Amniotic epithelial cell (primary cell): ENCODE data around the gene RAD9A.

Experiments
- DNase-seq: peaks from one replicate; pipeline ENCODE4 v3.0.0-alpha.2; 2010; ENCODE audit warnings: low read depth

RAD9A gene

DNA sequence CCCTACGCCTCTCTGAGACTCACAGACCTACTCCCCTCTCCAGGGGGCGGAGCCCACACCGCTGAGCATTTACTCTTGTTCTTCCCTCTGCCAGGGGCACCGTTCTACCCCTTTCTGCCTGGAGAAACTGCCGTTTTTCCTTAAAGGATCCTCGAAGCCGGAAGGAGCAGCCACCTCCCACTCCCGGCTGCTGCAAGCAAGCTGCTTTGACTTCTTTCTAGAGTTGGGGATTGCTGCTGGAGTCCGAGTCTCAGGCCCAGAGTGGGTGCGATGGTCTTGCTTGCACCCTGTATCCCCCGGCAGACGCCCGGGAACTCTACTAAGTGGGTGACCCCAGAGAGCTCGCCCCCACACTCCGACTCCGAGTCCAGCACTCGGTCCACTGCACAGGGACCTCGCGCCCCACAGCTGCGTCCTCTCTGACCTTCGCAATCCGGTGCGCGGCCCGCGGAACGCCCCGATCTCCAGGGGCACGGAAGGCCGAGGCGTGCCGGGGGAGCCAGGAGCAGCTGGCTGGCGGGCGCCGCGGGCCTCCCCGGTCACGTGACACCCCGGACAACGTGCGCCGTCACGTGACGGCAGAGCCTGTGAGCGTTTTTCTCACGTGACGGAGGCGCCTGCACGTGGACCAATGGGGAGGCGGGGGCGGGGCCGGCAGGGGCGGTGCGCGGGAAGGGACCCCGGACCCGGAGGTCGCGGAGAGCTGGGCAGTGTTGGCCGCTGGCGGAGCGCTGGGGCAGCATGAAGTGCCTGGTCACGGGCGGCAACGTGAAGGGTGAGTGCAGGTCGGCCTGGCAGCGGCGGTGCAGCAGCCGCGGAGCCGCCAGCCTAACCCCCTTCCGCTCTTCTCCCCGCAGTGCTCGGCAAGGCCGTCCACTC, at the start of gene RAD9A:
TSS of gene RAD9A (plus strand) at position 683 of the 879 bp plus-strand sequence. CDS start at position 742, 59 bp downstream.
- peak; percentile 85 for DNase-seq

DNA sequence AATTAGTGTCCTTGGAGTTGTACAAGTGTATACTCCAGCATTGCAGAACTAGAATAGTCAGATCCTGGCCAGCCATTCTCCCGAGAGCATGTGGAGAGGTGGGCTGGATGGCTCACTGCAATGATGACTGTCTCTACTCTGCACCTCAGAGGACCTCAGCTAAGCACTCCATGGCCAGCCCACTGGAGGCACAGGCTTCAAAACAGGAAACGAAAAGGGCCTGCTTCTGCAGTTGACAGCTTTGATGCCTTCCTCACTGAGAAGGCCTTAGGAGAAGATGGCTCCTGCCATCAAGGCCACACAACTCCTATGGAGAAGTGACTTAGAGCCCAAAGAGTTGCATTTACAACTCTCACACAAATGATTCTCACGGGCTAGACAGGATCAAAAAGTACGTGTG, 47.5 kb upstream of the RAD9A start:
- DNase-seq: no peak

DNA sequence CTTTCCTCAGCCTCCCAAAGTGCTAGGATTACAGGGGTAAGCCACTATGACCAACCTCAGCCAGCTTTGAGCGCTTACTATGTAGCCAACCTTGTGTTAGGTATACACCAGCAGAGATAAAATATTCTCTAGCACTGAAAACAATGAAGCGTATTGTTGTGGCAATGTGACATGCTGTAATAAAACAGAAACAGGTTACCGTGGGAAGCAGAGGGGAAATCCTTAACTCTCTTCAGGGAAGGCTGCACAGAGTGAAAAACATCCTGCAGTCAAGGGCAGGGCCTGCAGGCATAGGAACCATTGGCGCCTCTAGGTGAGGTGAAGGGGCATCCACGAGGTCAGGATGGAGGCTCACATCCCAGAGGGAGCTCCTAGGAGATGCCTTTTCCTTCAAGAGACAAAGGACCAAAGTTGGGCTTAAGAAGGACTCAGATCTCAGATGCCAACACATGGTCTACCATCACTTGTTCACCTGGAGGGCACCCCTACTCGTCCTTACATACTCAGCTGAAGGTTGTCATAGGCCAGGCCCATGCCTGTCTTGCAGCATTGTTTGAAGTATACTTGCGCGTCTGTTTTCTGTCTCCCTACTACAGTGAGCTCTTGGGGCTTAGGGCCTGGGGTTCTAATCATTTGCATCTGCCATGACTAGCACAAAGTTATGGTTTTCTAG, 46.4 kb upstream of the RAD9A start:
- DNase-seq: no peak

DNA sequence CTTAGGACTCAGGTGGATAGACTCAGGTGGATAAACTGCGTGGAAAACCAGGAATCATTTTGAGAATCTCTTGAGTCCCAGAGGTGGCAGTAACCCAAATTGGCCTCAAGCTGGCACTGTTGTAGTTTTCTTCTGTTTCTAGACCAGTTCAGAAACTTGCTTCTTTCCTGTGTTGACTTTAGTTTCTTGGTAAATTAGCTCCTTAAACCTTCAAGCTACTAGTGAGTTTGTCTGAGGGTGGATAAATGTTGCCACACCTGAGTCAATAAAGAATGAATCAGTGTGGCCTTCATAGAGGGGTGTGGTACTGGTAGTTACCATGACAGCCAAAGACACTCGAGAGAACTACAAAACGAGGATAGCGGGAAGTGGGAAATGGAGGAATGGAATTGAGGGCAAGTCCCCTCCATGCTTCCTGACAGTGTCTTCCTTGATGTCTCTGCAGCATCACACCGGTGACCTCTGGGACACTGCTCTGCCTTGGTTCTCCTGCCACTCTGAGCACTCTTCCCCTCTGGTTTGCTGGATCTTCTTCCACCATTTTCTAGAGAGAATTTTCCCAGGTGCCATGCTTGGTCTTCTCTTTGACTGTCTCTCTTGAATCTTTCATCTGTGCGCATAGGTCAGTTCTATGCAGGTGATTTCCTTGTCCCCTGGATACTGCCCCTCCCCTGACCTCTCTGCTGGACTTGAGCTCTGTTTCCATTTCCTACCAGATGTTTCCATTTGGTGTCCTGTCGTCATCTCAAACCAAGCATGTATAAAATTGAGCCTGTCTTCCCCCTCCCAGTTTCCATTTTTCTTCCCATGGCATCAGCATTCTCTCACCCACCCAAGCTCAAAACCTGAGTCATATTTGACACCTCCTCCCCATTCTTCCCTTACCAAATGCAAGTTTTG, 45.6 kb upstream of the RAD9A start:
- DNase-seq: peak; percentile 61

DNA sequence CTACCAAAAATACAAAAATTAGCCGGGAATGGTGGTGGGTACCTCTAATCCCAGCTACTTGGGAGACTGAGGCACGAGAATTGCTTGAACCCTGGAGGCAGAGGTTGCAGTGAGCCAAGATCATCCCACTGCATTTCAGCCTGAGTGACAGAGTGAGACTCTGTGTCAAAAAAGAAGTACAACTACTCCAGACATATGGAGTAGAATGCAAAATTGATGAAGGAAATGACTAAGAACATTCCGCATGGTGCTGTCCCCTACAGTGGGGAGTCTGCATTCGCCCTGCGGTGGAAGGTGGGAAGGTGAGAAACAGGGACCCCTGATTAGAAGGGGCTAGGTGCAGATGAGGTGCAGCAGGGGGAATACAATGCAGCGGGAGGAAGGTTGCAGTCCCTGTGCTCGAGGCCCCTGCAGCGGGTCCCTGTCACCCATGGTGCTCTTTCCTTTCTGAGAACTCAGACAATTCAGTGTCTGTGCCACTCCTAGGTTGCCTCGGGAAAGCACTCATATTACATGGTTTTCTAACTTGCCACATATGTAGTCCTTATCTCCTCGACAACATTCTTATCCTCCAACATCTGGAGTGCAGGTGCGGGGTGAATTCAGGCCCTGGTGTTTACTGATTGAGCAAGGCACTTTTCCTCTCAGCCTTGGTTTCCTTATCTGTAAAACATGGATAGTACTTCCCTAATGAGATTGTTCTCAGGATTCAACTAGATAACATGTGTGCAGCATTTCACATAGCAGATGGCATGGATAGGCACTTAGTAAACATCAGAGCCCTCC, 43.6 kb upstream of the RAD9A start:
- peak; percentile 89 for DNase-seq

DNA sequence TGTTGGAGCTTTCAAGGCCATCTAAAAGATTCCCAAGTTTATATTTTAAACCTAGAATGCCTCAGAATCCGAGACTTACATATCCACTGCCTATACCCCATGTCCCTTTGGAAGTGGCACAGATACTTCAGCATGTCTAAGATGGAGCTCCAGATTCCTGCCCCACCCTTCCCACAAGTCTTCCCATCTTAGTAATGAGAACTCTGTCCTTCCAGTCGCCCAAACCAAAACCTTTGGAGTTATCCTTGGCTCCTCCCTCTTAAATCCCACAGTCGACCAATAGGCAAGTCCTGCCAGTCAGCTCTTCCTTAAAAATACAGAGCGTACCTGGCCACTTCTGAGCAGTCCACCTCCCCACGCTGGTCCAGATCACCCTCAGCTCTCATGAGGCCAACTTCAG, 42.8 kb upstream of the RAD9A start:
- no peak for DNase-seq

DNA sequence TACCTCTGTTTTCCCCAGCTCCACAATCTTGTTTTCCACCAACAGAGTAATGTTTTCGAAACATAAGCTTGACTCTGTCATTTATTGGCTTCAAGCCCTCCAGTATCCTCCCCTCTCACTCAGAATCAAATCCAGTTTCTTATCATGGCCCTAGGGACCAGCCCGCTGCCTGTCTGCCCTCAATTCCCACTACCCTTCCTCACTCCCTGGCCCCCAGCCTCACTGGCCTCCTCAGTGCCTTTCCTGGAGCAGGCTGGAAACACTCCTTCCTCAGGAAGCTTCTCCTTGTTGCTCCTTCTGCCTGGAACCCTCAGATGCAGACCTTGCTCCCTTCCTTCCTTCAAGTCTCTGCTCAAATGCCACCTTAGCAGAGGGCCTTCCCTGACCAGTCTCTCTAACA, 42.3 kb upstream of the RAD9A start:
- DNase-seq: no peak

DNA sequence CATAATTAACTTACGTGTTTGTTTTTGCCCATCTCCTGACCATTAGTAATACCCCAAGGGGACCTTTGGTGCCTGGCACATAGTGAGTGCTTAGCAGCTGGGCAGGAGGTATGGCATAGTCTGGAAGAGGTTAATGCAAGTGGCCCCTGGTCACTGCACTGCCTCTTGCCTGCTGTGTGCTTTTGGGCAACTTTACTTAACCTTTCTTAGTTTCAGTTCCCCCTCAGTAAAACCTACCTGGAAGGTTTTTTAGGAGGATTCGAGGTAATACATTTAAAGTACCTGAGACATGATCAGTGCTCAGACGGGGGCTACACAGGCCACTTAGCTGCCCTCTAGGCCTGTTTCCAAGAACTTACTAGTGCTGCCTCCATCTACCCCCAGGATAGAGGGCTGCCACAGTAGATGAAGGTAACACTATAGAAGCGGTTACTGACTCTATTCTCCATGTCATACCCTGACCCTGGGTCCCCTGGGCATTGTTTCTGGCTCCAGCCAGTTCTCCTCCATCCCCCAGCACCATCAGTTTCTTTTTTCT, 41.8 kb upstream of the RAD9A start:
- no peak for DNase-seq

DNA sequence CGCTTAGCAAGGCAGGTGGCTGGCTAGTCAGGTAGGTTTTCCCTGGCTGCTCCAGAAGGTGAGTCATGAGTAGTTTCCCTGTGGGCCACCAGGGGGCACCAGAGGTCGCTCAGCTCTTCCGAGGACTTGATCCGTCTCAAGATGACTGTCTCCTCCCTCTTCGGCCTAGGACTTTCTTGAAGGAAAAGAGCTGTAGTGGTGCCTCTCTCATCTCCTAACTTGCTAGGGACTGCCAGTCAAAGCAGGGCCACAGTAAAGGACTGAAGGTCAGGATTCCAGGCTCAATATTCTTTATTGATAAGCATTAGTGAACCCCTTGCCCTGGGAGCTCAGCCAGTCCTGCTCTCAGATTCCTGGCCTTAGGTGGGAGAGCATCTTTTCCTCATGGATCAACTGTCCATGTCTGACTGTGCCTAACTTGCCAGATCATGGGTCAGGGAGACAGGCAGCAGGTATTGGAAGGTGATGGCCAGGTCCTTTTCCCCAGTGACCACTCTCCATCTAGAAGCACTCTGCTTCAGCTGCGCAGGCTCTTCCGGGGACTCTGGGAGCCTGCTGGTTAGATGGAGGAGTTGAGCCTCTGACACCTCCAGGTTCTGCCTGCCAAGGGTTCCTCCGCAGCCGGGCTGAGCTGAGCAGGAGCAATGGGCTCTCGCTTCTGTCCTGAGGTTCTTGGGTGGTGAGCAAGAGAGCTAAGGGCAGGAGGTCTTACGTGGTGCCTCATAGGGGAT, 40.3 kb upstream of the RAD9A start:
- peak; percentile 72 for DNase-seq

DNA sequence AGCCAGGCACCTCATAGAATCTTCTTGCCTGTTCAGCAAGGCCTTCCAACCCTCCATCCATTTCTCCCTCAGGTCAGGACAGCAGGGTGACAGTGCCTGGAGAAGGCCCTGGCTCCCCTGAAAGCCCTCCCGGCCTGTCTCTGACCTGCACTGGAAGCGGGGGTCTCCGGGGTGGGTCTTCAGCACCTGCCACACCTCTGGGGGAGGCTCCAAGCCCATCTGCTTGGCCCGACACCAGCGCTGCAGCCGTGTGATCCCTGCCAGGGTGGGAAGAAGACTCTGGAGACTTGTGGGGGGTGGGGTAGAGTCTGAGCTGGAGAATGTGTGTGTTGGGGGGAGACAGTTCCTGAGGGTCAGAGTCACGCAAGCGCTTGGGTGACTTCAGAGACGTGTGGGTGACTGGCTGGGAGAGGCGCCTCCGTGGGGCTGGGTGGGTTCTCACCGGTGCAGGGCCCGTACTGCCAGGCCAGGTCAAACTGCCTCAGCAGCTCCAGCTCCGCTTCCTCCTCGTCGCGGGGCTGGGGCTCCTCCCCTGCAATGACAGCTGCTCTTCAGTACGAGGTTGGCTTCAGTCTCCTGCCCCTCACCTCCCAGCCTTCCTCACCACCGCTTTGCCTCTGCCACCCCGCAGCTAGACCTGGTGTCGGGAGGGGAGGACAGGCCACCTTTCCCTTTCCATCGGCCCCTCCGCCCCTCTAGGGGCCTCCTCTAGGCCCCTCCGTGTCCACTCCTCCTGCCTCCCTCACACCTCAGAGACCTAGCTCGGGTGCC, 39.1 kb upstream of the RAD9A start:
- no peak for DNase-seq

DNA sequence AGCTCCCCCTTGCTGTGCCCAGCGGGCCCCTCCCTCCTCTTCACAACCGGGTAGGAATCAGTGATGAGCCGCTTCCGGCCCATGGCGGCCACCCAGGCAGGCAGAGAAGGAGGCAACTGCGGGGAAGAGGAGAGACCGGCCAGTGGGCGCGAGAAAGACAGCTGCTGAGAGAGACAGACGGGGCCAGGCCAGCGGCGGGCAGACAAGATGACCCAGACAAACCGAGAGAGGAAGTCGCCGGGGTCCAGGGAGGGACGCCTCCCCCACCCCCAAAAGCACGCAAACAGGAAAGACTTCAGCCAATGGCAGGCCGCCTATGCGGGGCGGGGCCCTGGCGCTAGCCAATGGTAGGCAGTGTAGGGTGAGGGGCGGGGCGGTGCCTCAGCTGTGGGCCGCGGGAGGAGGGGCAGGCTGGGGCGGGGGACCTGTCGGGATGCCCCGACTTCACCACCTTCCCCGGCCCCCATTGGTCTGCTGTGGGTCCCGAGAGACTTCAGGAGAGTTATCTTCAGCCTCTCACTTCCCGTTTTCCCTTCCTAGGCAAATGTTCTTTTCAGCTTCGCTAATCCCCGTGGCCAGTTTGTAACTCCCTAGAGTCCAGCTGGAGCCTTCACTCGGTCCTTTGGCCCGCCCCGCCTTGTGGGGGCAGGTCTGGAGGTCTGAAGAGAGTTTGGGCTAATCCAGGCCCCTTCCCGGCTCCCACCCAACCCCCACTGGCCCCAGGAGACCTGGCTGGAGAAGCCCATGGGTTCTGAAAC, 38.3 kb upstream of the RAD9A start, which contains the start of gene POLD4:
TSS of gene POLD4 (minus strand) at position 230 of the 758 bp plus-strand sequence. CDS start at position 83, 147 bp downstream.
- DNase-seq: peak; percentile 94

DNA sequence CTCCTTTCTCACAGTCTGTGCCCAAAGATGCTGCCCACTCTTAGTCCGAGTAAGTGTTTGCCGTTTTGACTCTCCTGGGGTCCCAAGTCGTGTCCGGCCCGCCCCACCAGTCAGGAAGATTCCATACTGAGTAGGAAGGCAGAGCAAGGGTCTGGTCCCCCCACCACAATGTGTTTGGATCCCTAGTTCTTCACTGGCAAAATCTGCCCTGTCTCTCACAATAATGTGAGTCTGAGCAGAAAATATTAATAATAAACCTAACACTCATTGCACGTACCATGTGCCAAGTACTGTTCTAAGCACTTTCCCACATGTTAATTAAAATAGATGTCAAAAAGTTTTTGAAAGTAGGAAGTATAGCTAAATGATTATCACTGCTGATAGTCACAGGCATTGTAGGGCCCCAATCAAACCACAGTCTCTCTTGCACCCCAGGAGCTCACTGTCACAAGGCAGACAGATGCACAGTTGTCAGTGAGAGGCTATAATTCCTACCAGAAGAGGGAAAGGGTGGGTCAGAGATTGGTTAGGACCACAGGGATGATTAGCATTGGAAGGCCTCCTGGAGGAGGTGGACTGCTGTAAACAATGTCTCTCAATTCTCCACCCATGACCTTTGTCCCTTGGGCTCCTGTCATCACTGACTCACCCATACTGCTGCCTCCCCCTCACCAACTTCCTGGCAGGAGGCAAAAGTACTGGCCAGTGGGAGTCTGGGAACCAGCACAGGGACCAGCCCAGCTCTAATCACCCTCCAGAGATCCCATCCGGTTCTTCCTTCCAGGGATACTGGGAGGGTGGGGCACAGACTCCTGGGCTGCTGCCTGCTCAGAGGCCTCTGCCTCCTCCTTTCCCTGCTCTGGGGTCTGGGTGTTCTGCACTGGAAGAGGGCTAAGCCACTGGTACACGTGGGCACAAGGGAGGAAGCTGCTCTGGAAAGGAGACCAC, 37.4 kb upstream of the RAD9A start:
- peak; percentile 99 for DNase-seq

DNA sequence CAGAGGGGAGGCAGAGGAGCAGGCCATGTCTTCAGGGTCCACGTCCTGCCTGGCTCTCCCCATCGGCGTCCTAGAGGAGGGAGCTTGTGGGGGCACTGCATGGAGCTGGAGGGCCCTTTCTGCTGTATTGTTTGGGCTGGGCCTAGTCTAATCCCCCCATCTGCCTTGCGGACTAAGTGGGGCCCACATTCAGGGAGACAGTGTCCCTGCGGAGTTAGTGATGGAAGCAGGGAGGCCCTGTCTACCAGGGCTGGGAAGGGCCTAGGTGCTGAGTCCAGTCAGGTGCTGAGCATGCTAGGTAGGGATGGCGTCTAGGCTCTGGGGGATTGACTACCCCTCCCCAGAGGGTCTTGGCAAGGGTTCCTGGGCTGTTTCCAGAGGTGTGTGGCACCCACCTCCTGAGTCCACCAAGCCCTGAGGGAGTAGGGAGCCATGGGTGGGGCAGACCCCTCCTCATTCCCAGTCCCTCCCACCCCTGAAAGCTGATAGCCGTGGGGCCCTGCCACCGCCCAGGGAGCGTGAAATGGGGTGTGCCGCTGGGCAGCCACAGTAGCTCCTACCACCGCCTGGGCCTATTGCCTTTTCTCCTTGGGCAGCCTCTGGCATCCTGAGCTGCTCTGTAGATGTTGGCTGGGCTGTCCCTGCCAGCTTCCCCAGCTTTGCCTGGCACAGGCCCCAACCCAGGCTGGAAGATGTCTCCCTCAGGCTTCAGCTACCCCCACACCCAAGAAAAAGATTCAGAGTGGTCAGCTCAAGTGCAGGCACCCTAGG, 36.6 kb upstream of the RAD9A start:
- DNase-seq: no peak

DNA sequence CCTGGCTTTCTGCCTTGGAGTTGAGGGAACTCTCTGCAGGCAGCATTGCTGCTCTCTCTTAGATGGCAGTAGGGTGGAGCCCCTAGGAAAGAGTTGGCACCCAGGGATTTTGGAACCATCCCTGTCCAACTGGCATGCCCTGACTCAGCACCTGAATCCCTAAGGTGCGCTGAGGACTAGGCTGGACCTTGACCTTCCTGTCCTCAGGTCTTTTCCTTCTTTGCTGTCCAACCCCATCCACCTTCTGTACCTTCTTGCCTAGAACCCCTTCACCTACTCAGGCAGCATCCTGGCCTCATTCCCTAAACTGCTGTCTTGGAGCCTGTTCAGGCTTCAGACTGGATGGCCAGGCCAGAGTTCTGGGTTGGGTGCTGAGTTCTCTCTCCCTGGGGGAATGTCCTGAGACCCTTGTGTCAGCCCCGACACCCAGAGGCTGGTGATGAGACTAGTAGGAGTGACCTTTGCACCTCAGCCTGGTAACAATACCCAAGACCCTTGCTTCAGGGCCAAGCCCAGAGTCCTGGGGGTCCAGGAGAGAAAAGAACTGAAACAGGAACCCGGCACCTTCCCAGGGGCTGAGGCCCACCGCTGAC, 35.9 kb upstream of the RAD9A start:
- DNase-seq: no peak

DNA sequence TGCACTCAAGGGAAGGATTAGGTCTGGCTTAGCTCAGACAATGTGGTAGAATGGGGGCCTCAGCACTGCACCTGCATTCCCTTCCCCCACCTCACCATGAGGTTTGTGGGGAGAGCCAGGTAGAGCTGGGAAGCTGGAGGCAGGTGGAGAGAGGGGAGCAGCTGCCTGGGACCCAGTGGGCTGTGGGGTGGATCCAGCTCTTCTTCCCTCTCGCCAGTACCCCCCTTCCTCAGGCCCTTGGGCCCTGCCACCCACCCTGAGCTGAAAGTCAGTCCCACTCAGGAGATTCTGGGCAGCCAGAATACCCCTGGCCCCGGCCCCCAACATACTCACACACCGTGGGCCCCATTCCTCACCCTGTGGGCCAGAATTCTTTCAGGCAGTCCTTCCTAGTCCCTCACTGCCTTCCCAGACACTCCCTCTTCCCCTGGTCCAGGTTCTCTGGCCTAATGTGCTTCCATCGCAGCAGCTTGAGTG, 35.4 kb upstream of the RAD9A start:
- DNase-seq: no peak

DNA sequence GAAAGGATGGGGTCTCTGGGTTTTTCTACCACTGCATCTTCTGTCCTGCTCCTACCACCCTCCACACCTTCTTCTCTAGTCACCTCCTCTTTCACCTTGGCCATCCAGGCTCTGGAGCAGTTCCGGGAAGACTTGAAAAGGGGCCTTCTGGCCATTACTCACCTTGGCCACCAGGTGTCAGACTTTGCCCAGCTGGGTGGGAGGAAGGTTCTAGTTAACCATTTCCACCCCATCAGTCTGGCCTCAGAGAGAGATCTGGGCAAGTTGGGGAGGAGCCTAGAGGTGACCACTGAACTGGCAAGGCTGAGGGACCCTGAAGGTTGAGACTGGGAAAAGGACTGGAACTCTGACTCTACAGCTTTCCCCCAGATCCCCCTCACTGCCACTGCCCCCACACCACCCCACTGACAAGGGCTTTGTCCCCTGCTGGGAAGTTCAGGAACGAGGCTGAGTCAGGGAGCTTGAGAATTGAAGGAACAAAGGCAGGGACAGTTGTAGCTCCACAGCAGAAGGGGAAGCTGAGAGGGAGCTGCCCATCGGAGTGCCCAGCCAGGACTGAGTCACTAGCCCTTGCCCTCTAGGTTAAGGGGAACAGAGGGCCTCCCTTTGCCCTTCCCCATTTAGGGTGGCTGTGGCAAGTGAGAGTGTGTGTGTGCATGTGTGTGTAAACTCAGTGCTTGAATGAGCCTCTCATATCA, 34.8 kb upstream of the RAD9A start:
- DNase-seq: peak; percentile 77
